ENCODE data around the gene PCK2. TPM values are rescaled to one million over a fixed set of nuclear protein-coding genes. Genes with fewer than 3 reads are reported as not detected.

PCK2 gene
- total and polyA plus RNA-seq, 2 of the 13 experiments (the other 11 are each of a cell fraction or from before 2014, with no cell fraction given), result 129 to 272 TPM

- peak; percentile 86 for TF ChIP-seq FOXP4 (CRISPR knock-in tag; IDR thresholded peaks at IDR 0.05)
- no peak; the same call in none of the 2 replicates for TF ChIP-seq FOXO1 (CRISPR knock-in tag; IDR thresholded peaks at IDR 0.05)
- peak; percentile 16; the same call in 1 of the 2 replicates for TF ChIP-seq ZNF609 (CRISPR knock-in tag; IDR thresholded peaks at IDR 0.05; ENCODE audit: borderline replicate concordance)
- TF ChIP-seq TEAD2 (CRISPR knock-in tag; IDR thresholded peaks at IDR 0.05), result peak; percentile 93
- TF ChIP-seq ZNF740 (CRISPR knock-in tag; IDR thresholded peaks at IDR 0.05), result peak; percentile 92
- no peak for TF ChIP-seq ZNF138 (CRISPR knock-in tag; IDR thresholded peaks at IDR 0.05; ENCODE audit: low read depth)
- TF ChIP-seq ISL2 (CRISPR knock-in tag; IDR thresholded peaks at IDR 0.05), result peak; percentile 92
- TF ChIP-seq MAFK (conservative IDR thresholded peaks at IDR 0.05 in 1 of 2, IDR thresholded peaks at IDR 0.05 in 1 of 2; ENCODE audit: low read length in 2 of 2), result no peak
- no peak for TF ChIP-seq NR1H2 (CRISPR knock-in tag; IDR thresholded peaks at IDR 0.05; ENCODE audit: borderline replicate concordance, low read depth)
- no peak for TF ChIP-seq HCFC1 (IDR thresholded peaks at IDR 0.05; ENCODE audit: low read depth, low read length)
- peak; percentile 97 for TF ChIP-seq KDM4B (CRISPR knock-in tag; IDR thresholded peaks at IDR 0.05)
- peak; percentile 100 for TF ChIP-seq ZNF605 (CRISPR knock-in tag; IDR thresholded peaks at IDR 0.05)
- peak; percentile 98 for TF ChIP-seq BORCS8-MEF2B (CRISPR knock-in tag; IDR thresholded peaks at IDR 0.05)
- peak; percentile 84 for TF ChIP-seq ELF3 (CRISPR knock-in tag; IDR thresholded peaks at IDR 0.05)
- TF ChIP-seq KLF16 (CRISPR knock-in tag; IDR thresholded peaks at IDR 0.05), result peak; percentile 81 to 100; a peak in 3 of 4 replicates
- TF ChIP-seq ZNF333 (CRISPR knock-in tag; IDR thresholded peaks at IDR 0.05; ENCODE audit: borderline replicate concordance), result no peak
- peak; percentile 93 for TF ChIP-seq NR0B2 (CRISPR knock-in tag; IDR thresholded peaks at IDR 0.05)
- TF ChIP-seq NFRKB (IDR thresholded peaks at IDR 0.05), result no peak
- peak; percentile 94 for TF ChIP-seq DNMT1 (CRISPR knock-in tag; IDR thresholded peaks at IDR 0.05)
- TF ChIP-seq MLX (CRISPR knock-in tag; IDR thresholded peaks at IDR 0.05), result peak; percentile 41
- no peak for TF ChIP-seq ATF1 (CRISPR knock-in tag; IDR thresholded peaks at IDR 0.05)
- peak; percentile 89 for TF ChIP-seq ZFY (CRISPR knock-in tag; IDR thresholded peaks at IDR 0.05)
Measured at GRCh38 chr14:24093901-24094840, at the start of gene PCK2 (continued).
